Vagina (tissue), 2 donors: Measurements from ENCODE around the gene ABHD13.

Source experiments
- POLR2A ChIP-seq, 2 donors: fragments of 450-650 bp; IDR thresholded peaks; one replicate each; pipeline ENCODE4 v1.6.1; 2017; ENCODE audit warnings: antibody characterized with exemption in 2 of 2, mild to moderate bottlenecking in 2 of 2, moderate library complexity in 2 of 2
- POLR2AphosphoS5 ChIP-seq, 2 donors: sonication (generic); formaldehyde crosslinking; IDR thresholded peaks; one replicate each; pipeline ENCODE4 v1.9.0; 2017; ENCODE audit warnings: antibody characterized with exemption in 2 of 2, mild to moderate bottlenecking in 2 of 2, low read depth in 1 of 2; ENCODE audit not compliant: insufficient read depth in 1 of 2
- TF ChIP-seq, protein P1 (sequence below), 3 experiments: fragments of 450-650 bp in 2 of 3; fragments of 200-600 bp in 1 of 3; sonication (generic) in 1 of 3; IDR thresholded peaks; one replicate each; pipeline ENCODE4 v1.5.1; 2017 to 2019; ENCODE audit warnings: antibody characterized with exemption in 3 of 3, mild to moderate bottlenecking in 2 of 3, moderate library complexity in 2 of 3

- TF ChIP-seq, protein P1, sequence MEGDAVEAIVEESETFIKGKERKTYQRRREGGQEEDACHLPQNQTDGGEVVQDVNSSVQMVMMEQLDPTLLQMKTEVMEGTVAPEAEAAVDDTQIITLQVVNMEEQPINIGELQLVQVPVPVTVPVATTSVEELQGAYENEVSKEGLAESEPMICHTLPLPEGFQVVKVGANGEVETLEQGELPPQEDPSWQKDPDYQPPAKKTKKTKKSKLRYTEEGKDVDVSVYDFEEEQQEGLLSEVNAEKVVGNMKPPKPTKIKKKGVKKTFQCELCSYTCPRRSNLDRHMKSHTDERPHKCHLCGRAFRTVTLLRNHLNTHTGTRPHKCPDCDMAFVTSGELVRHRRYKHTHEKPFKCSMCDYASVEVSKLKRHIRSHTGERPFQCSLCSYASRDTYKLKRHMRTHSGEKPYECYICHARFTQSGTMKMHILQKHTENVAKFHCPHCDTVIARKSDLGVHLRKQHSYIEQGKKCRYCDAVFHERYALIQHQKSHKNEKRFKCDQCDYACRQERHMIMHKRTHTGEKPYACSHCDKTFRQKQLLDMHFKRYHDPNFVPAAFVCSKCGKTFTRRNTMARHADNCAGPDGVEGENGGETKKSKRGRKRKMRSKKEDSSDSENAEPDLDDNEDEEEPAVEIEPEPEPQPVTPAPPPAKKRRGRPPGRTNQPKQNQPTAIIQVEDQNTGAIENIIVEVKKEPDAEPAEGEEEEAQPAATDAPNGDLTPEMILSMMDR (IDR thresholded peaks at IDR 0.05) = no peak
- no peak for TF ChIP-seq POLR2AphosphoS5 (IDR thresholded peaks at IDR 0.05; ENCODE audit: insufficient read depth in 1 of 2, low read depth in 1 of 2)
- TF ChIP-seq POLR2A (IDR thresholded peaks at IDR 0.05) = no peak
Measured at GRCh38 chr13:108213946-108214345, 4.2 kb upstream of the ABHD13 start.
